NCI-H774 (cell line): Measurements from ENCODE around the gene PHACTR4.
"Not testable (repeated sequence)": the region's sequence is repeated elsewhere in the genome, so short reads cannot be mapped to it uniquely, and the experiment has no call there.

Experiments
- DNase-seq: peaks from one replicate; lab custom pipeline; 2025; lab: John Stamatoyannopoulos, UW

PHACTR4 gene

GRCh38 chr1:28371010-28371377 lies 1.5 kb downstream of the PHACTR4 start:
- DNase-seq = no peak

GRCh38 chr1:28373450-28373849 lies 3.9 kb downstream of the PHACTR4 start:
- not testable (repeated sequence) for DNase-seq

GRCh38 chr1:28374297-28374696 lies 4.8 kb downstream of the PHACTR4 start:
- no peak for DNase-seq

- DNase-seq = not testable (repeated sequence)
These were observed 6.1 kb downstream of the PHACTR4 start for GRCh38 chr1:28375598-28375997.

- DNase-seq = not testable (repeated sequence)
These were observed 6.7 kb downstream of the PHACTR4 start for GRCh38 chr1:28376195-28376594.

- DNase-seq = no peak
These were observed 9.4 kb downstream of the PHACTR4 start for GRCh38 chr1:28378906-28379305.

- no peak for DNase-seq
These were observed 10.9 kb downstream of the PHACTR4 start for GRCh38 chr1:28380394-28380793.

- not testable (repeated sequence) for DNase-seq
These were observed 14.2 kb downstream of the PHACTR4 start for GRCh38 chr1:28383785-28384184.

- DNase-seq = no peak
These were observed 22.6 kb downstream of the PHACTR4 start for GRCh38 chr1:28392027-28392652.

GRCh38 chr1:28394136-28394535 lies 24.6 kb downstream of the PHACTR4 start:
- DNase-seq = no peak

GRCh38 chr1:28395181-28395580 lies 25.6 kb downstream of the PHACTR4 start:
- DNase-seq = no peak

- no peak for DNase-seq
These were observed 32.2 kb downstream of the PHACTR4 start for GRCh38 chr1:28401760-28402159.

GRCh38 chr1:28409090-28409489 lies 39.5 kb downstream of the PHACTR4 start:
- no peak for DNase-seq

- DNase-seq = no peak
These were observed 42.1 kb downstream of the PHACTR4 start for GRCh38 chr1:28411656-28412055.

- DNase-seq = no peak
These were observed 43.2 kb downstream of the PHACTR4 start for GRCh38 chr1:28412731-28413130.

GRCh38 chr1:28416509-28417194 lies 47.1 kb downstream of the PHACTR4 start:
- no peak for DNase-seq

GRCh38 chr1:28417441-28417922 lies 47.9 kb downstream of the PHACTR4 start:
- DNase-seq = no peak

GRCh38 chr1:28417926-28418637 lies 48.5 kb downstream of the PHACTR4 start:
- DNase-seq = no peak

- no peak for DNase-seq
These were observed 52.2 kb downstream of the PHACTR4 start for GRCh38 chr1:28421744-28422143.

GRCh38 chr1:28426831-28427230 lies 57.3 kb downstream of the PHACTR4 start:
- no peak for DNase-seq

GRCh38 chr1:28428012-28428411 lies 58.5 kb downstream of the PHACTR4 start:
- DNase-seq = no peak

GRCh38 chr1:28428990-28429520 lies 59.5 kb downstream of the PHACTR4 start:
- no peak for DNase-seq
